GM15510 (cell line): ENCODE data around the gene CDKN3.
A peak's percentile ranks its signal among the peaks of the same experiment; 100 is the strongest.

Experiments
- POLR2A ChIP-seq: IDR thresholded peaks from 3 replicates; pipeline ENCODE4 v1.6.1; 2011; ENCODE audit warnings: borderline replicate concordance; ENCODE audit not compliant: insufficient read length; ENCODE audit errors: extremely low read depth

Gene CDKN3

GRCh38 chr14:54440873-54441868, 44.4 kb downstream of the CDKN3 start, which contains the start of gene CNIH1:
TSS of gene CNIH1 (minus strand) at chr14:54441374. CDS start at chr14:54441327, 47 bp downstream.
- TF ChIP-seq POLR2A = peak; percentile 88

- TF ChIP-seq POLR2A = no peak
Observed at GRCh38 chr14:54443981-54444380, 47.2 kb downstream of the CDKN3 start.

- no peak for TF ChIP-seq POLR2A
Observed at GRCh38 chr14:54444681-54445080, 47.9 kb downstream of the CDKN3 start.

GRCh38 chr14:54446161-54446693, 49.4 kb downstream of the CDKN3 start:
- TF ChIP-seq POLR2A = no peak

- TF ChIP-seq POLR2A = no peak
Observed at GRCh38 chr14:54447231-54447692, 50.5 kb downstream of the CDKN3 start.

- TF ChIP-seq POLR2A = no peak
Observed at GRCh38 chr14:54450535-54450934, 53.7 kb downstream of the CDKN3 start.

GRCh38 chr14:54451121-54451601, 54.4 kb downstream of the CDKN3 start:
- TF ChIP-seq POLR2A = no peak

GRCh38 chr14:54451961-54452360, 55.2 kb downstream of the CDKN3 start:
- TF ChIP-seq POLR2A = no peak

GRCh38 chr14:54453252-54453651, 56.4 kb downstream of the CDKN3 start:
- no peak for TF ChIP-seq POLR2A

GRCh38 chr14:54455363-54455762, 58.6 kb downstream of the CDKN3 start:
- no peak for TF ChIP-seq POLR2A

- TF ChIP-seq POLR2A = no peak
Observed at GRCh38 chr14:54457609-54457996, 60.8 kb downstream of the CDKN3 start.

GRCh38 chr14:54459106-54459505, 62.3 kb downstream of the CDKN3 start:
- TF ChIP-seq POLR2A = no peak

- no peak for TF ChIP-seq POLR2A
Observed at GRCh38 chr14:54462048-54462447, 65.2 kb downstream of the CDKN3 start.

- no peak for TF ChIP-seq POLR2A
Observed at GRCh38 chr14:54465654-54466053, 68.8 kb downstream of the CDKN3 start.

- no peak for TF ChIP-seq POLR2A
Observed at GRCh38 chr14:54467280-54467679, 70.5 kb downstream of the CDKN3 start.
